RWPE2 (cell line): ENCODE measurements around the gene ARL3.

ENCODE experiments used
- ATAC-seq: fragments of 200-7000 bp; cut with Tn5 transposase; 3 replicates; pipeline ENCODE4 v1.9.1; 2021; ENCODE audit warnings: low read depth
- DNase-seq: peaks from one replicate; pipeline ENCODE4 v3.0.0-alpha.2; 2020; ENCODE audit warnings: low spot score
- H3K27ac ChIP-seq: fragments of 450-650 bp; 2 replicates; pipeline ENCODE4 v1.5.1; 2017; ENCODE audit warnings: mild to moderate bottlenecking; ENCODE audit not compliant: poor library complexity, severe bottlenecking
- H3K27me3 ChIP-seq: fragments of 250-450 bp; sonication (Bioruptor Pico); 2 replicates; pipeline ENCODE4 v1.5.1; 2021; ENCODE audit warnings: mild to moderate bottlenecking, moderate library complexity; ENCODE audit not compliant: insufficient read depth, poor library complexity, severe bottlenecking
- H3K36me3 ChIP-seq: fragments of 250-450 bp; sonication (Bioruptor Pico); 2 replicates; pipeline ENCODE4 v1.5.1; 2020; ENCODE audit warnings: low read depth, mild to moderate bottlenecking, moderate library complexity
- H3K4me1 ChIP-seq: fragments of 250-450 bp; sonication (Bioruptor Pico); 2 replicates; pipeline ENCODE4 v1.5.1; 2021; ENCODE audit warnings: mild to moderate bottlenecking, moderate library complexity; ENCODE audit not compliant: insufficient read depth, poor library complexity, severe bottlenecking
- H3K4me3 ChIP-seq: fragments of 250-450 bp; sonication (Bioruptor Pico); 2 replicates; pipeline ENCODE4 v1.5.1; 2021; ENCODE audit warnings: mild to moderate bottlenecking, moderate library complexity; ENCODE audit not compliant: severe bottlenecking
- H3K9me3 ChIP-seq: fragments of 250-450 bp; sonication (Bioruptor Pico); 2 replicates; pipeline ENCODE4 v1.5.1; 2021; ENCODE audit warnings: mild to moderate bottlenecking, moderate library complexity; ENCODE audit not compliant: severe bottlenecking
- CTCF ChIP-seq: fragments of 450-650 bp; IDR thresholded peaks from one replicate; pipeline ENCODE4 v1.5.1; 2017; ENCODE audit warnings: mild to moderate bottlenecking, moderate library complexity; ENCODE audit not compliant: poor library complexity, severe bottlenecking

ARL3 gene

GRCh38 chr10:102752934-102753664 is 38.9 kb upstream of the ARL3 start:
- peak; percentile 81 for TF ChIP-seq CTCF
- no peak for DNase-seq

GRCh38 chr10:102752266-102752930 is 38.2 kb upstream of the ARL3 start:
- DNase-seq (no peak), ATAC-seq (no peak)
- H3K4me1 ChIP-seq, result peaks cover 4% of the 10 kb centered on the region
- no peak overlapping the region for H3K4me3 ChIP-seq
- H3K27me3 ChIP-seq, result no peaks in the 10 kb centered on the region
- no peaks in the 10 kb centered on the region for H3K9me3 ChIP-seq
- no peaks in the 10 kb centered on the region for H3K36me3 ChIP-seq
- no peak for TF ChIP-seq CTCF
- peak overlapping the region; percentile 27 for H3K27ac ChIP-seq

More at GRCh38 chr10:102752934-102753664, 38.9 kb upstream of the ARL3 start:
- peaks cover 4% of the 10 kb centered on the region for H3K4me1 ChIP-seq
- no peak overlapping the region for H3K4me3 ChIP-seq
- ATAC-seq, result peak; percentile 88
- H3K27me3 ChIP-seq, result no peaks in the 10 kb centered on the region
- no peaks in the 10 kb centered on the region for H3K9me3 ChIP-seq
- H3K36me3 ChIP-seq, result no peaks in the 10 kb centered on the region
- H3K27ac ChIP-seq, result peak overlapping the region; percentile 27

GRCh38 chr10:102745157-102745556 is 31.0 kb upstream of the ARL3 start:
- TF ChIP-seq CTCF, result no peak
- Histone ChIP-seq H3K4me1 (peaks cover 15% of the 10 kb centered on the region), H3K4me3 (peak overlapping the region; percentile 69), H3K36me3 (no peaks in the 10 kb centered on the region), H3K9me3 (no peaks in the 10 kb centered on the region), H3K27ac (no peak overlapping the region), H3K27me3 (no peaks in the 10 kb centered on the region)
- ATAC-seq (no peak), DNase-seq (no peak)

GRCh38 chr10:102744374-102745051 is 30.3 kb upstream of the ARL3 start:
- Histone ChIP-seq H3K27me3 (no peaks in the 10 kb centered on the region), H3K27ac (peak overlapping the region; percentile 24), H3K4me1 (peaks cover 15% of the 10 kb centered on the region), H3K9me3 (no peaks in the 10 kb centered on the region), H3K36me3 (no peaks in the 10 kb centered on the region), H3K4me3 (peak overlapping the region; percentile 69)
- no peak for DNase-seq
- ATAC-seq, result peak; percentile 22; the same call in 2 of the 3 replicates
- TF ChIP-seq CTCF, result no peak
